ENCODE data around the gene DDX1.
"Not testable (repeated sequence)": the region's sequence is repeated elsewhere in the genome, so short reads cannot be mapped to it uniquely, and the experiment has no call there.

DDX1 gene

GRCh38 chr2:15595342-15595905 lies 3.8 kb downstream of the DDX1 start:
- DNase-seq (ENCODE audit: low read depth in 2 of 2) = no peak

GRCh38 chr2:15595936-15596335 lies 4.3 kb downstream of the DDX1 start:
- DNase-seq (ENCODE audit: low read depth in 2 of 2) = no peak

GRCh38 chr2:15596350-15596749 lies 4.7 kb downstream of the DDX1 start:
- DNase-seq (ENCODE audit: low read depth in 2 of 2) = no peak

DNA sequence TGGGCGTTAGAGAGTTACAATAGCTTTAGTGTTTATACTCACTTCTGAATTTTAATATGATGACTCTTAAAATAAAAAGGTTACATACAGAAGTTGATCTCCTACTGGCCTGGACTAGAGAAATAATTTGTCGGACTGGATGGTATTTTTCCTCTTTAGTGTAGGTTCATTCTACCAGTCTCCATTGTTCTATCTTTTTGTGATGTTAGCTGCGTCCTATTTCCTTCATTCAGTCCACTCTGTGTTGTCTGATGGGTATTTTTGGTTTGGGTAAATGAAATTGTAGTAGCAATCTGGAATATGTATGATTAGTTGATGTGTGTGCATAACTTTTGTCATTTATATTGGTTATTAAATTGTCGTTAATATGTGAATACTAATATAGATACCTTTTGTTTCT lies 5.3 kb downstream of the DDX1 start:
- DNase-seq (ENCODE audit: low read depth in 2 of 2) = no peak

DNA sequence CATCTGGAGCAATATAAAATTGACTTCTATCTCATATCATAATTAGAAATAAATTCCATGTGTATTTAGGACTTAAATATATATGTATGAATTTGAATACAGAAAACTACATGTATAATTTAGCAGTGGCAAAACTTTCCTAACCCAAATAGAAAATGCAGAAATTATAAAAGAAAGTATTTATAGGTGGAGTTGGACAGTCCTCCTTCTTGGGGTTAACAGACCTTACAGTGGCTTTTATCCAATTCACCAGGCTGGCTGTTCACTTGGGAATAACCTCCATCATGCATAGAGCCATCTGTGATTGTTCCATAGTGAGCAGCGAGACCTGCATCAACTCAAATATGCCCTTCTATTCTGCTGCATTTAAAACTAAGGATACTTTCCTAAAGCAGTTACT lies 8.3 kb downstream of the DDX1 start:
- no peak for DNase-seq (ENCODE audit: low read depth in 2 of 2)

DNA sequence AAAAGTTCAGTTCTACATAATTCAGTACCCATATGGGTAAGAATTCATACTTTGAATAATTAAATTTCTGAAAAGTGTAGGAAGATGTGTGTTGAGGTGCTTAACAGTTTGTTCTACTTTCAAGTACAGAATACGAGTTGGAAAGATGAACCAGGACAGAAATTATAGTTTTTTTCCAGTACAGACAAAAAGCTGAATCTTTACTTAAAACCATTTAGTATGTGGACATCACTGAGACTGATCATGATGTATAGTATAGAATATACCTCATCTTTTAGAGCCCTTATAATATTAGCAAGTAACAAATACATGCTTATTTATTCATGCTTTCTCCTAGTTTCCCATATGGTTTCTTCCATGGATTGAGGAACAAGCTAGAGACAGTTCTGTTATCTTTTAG lies 10.0 kb downstream of the DDX1 start:
- no peak for DNase-seq (ENCODE audit: low read depth in 2 of 2)

GRCh38 chr2:15602393-15602792 lies 10.7 kb downstream of the DDX1 start:
- DNase-seq (ENCODE audit: low read depth in 2 of 2) = no peak

GRCh38 chr2:15603044-15603765 lies 11.5 kb downstream of the DDX1 start:
- DNase-seq (ENCODE audit: low read depth in 2 of 2) = no peak

- no peak for DNase-seq (ENCODE audit: low read depth in 2 of 2)
These were observed 12.3 kb downstream of the DDX1 start for GRCh38 chr2:15603948-15604347.

DNA sequence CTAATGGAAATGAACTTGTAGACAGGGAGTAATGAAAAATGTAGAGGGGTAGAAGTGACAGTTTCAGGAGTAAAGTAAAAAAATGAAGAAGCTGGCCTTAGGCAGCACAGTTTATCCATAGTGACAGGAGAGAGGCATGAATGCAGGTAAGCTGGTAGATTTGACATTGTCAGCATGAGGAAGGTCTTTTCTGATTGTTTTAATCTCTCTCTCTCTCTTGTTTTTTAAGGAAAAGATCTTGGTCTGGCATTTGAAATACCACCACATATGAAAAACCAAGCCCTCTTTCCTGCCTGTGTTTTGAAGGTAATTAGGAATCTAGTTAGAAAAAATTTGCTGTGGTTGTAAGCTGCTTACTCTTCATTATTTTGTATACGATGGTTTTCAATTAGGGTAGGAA lies 14.1 kb downstream of the DDX1 start:
- DNase-seq (ENCODE audit: low read depth in 2 of 2) = no peak

GRCh38 chr2:15606481-15607441 lies 15.1 kb downstream of the DDX1 start:
- no peak for DNase-seq (ENCODE audit: low read depth in 2 of 2)

- DNase-seq (ENCODE audit: low read depth in 2 of 2) = no peak
These were observed 16.2 kb downstream of the DDX1 start for GRCh38 chr2:15607709-15608391.

DNA sequence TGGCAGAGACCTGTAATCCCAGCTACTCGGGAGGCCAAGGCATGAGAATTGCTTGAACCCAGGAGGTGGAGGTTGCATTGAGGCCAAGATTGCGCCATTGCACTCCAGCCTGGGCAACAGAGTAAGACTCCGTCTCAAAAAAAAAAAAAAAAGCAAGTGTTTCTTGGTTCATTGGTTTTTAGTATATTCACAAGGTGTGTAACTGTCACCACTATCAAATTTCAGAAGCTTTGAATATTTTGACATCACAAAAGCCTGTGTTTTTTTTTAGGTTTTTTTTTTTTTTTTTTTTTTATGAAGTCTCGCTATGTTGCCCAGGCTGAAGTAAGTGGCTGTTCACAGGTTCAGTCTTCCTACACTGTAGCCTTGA lies 16.7 kb downstream of the DDX1 start:
- DNase-seq (ENCODE audit: low read depth in 2 of 2) = no peak

DNA sequence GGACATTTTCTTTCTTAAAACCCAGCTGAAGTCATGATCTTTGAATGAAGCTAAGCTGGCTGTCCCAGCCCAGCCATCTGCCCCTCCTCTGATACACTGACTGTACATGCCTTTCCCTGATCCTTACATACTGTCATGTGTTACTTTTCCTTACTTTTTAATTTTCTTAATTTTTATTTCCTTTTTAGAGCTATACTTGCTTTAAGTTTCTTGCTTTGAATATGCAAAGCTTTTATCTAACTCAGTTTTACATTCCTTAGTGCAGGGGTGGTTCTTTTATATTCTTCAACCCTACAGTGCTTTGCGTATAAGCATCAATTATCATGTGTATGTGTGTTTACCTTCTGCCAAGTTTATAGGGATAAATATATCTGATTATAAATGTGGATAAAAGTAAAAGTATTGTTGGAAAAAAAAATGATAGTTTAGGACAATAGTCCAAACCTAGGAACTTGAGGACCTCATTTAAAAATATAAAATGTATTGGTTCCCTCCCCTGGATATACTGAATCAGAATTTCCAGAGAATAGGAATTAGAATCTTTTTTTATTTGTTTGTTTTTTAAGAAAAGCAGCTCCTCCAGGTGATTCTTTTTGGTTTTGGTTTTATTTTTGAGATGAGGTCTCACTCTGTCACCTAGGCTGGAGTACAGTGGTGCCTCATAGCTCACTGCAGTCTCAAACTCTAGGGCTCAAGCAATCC lies 17.8 kb downstream of the DDX1 start:
- DNase-seq (ENCODE audit: low read depth in 2 of 2) = no peak

GRCh38 chr2:15610430-15610952 lies 18.8 kb downstream of the DDX1 start:
- DNase-seq (ENCODE audit: low read depth in 2 of 2) = no peak

DNA sequence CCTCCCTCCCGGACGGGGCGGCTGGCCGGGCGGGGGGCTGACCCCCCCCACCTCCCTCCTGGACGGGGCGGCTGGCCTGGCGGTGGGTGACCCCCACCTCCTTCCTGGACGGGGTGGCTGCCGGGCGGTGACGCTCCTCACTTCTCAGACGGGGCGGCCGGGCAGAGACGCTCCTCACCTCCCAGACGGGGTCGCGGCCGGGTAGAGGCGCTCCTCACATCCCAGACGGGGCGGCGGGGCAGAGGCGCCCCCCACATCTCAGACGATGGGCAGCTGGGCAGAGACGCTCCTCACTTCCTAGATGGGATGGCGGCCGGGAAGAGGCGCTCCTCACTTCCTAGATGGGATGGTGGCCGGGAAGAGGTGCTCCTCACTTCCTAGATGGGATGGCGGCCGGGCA lies 20.4 kb downstream of the DDX1 start:
- DNase-seq (ENCODE audit: low read depth in 2 of 2) = not testable (repeated sequence)

DNA sequence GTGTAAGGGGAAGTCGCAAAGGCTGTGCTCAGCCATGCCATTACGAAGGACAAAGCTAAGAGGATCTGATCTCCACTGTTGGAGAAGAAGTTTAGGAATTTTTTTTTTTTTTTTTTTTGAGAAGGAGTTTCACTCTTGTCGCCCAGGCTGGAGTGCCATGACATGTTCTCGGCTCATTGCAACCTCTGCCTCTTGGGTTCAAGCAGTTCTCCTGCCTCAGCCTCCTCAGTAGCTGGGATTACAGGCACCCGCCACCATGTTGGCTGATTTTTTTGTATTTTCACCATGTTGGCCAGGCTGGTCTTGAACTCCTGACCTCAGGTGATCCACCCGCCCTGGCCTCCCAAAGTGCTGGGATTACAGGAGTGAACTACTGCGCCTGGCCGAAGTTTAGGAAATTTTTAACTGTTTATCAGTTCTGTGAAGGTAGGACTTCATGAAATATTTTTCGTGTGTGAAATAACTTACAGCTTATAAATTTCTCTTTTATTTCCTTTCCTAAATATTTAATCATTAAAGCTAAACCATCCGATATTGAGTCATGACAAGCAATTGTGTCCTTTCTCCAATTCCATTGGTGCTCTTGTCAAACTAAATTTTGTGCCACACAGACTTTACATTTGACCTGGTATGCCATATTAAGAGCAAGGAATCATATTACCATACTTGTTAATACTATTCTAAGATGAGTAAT lies 22.2 kb downstream of the DDX1 start:
- no peak for DNase-seq (ENCODE audit: low read depth in 2 of 2)

- no peak for DNase-seq (ENCODE audit: low read depth in 2 of 2)
These were observed 23.1 kb downstream of the DDX1 start for GRCh38 chr2:15614545-15615300.

DNA sequence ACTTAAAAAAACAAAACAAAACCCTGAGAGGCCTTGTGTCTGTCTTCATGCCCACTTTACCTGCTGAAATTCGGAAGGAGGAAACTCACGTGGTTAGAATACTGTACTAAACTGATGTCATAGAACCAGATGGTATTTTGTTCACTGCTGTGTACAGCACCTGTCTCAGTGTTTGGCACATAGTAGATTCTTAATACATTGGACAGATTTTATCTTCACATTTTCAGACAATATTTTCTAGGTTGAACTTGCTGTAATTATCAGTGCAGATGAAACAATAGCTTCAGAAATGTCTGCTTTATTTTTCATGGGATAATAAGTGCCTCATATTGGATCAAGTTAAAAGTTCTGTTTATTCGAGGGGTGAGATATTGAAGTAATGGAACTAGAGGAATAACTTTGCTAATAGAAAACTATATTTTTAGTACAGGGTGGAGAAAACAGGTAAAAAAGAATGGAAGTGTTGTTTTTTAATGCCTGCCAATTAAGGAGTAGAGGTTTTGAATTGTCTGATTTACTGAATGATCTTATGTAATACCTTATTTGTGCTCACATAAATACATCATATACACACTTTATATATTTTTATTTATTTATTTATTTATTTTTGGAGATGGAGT lies 23.7 kb downstream of the DDX1 start:
- DNase-seq (ENCODE audit: low read depth in 2 of 2) = no peak
